Inferior parietal cortex (tissue), 1 donor: ENCODE results near the gene TEX44.

Source experiments
- DNase-seq: peaks from one replicate; pipeline ENCODE4 v3.0.0-alpha.2; 2016; ENCODE audit errors: extremely low spot score

Gene TEX44

GRCh38 chr2:231633241-231633976, 40.7 kb downstream of the TEX44 start:
- DNase-seq = no peak

- DNase-seq = no peak
Observed at GRCh38 chr2:231634412-231634811, 41.7 kb downstream of the TEX44 start.

GRCh38 chr2:231634951-231635875, 42.5 kb downstream of the TEX44 start:
- DNase-seq = no peak

- DNase-seq = no peak
Observed at GRCh38 chr2:231640241-231640640, 47.6 kb downstream of the TEX44 start.

GRCh38 chr2:231640641-231641111, 48.0 kb downstream of the TEX44 start:
- DNase-seq = no peak

- no peak for DNase-seq
Observed at GRCh38 chr2:231642631-231643494, 50.2 kb downstream of the TEX44 start.

GRCh38 chr2:231643495-231643888, 50.8 kb downstream of the TEX44 start:
- no peak for DNase-seq
